Osteocyte (in vitro differentiated cells): ENCODE results near the gene CERCAM. TPM values are rescaled to one million over a fixed set of nuclear protein-coding genes. Genes with fewer than 3 reads are reported as not detected.

ENCODE experiments used
- DNase-seq: peaks from one replicate; pipeline ENCODE4 v3.0.0; 2021; ENCODE audit warnings: mixed read lengths; ENCODE audit not compliant: unreplicated experiment; ENCODE audit errors: extremely low spot score
- H3K27ac Mint-ChIP-seq: one replicate; pipeline ENCODE4 v1.8.0; 2021; ENCODE audit warnings: mild to moderate bottlenecking, mixed read lengths; ENCODE audit not compliant: unreplicated experiment
- H3K27me3 Mint-ChIP-seq: one replicate; pipeline ENCODE4 v1.8.0; 2021; ENCODE audit warnings: mixed read lengths; ENCODE audit not compliant: unreplicated experiment
- H3K36me3 Mint-ChIP-seq: one replicate; pipeline ENCODE4 v1.8.0; 2021; ENCODE audit warnings: mixed read lengths; ENCODE audit not compliant: unreplicated experiment
- H3K4me1 Mint-ChIP-seq: one replicate; pipeline ENCODE4 v1.8.0; 2021; ENCODE audit warnings: mixed read lengths; ENCODE audit not compliant: unreplicated experiment
- H3K4me3 Mint-ChIP-seq: one replicate; pipeline ENCODE4 v1.8.0; 2021; ENCODE audit warnings: mild to moderate bottlenecking, moderate library complexity, mixed read lengths; ENCODE audit not compliant: unreplicated experiment
- H3K9me3 Mint-ChIP-seq: one replicate; pipeline ENCODE4 v1.8.0; 2021; ENCODE audit warnings: mixed read lengths; ENCODE audit not compliant: unreplicated experiment
- CTCF ChIP-seq: fragments of 200-600 bp; sonication (generic); IDR thresholded peaks from 2 replicates; pipeline ENCODE4 v1.5.0; 2021; ENCODE audit warnings: antibody characterized with exemption, mild to moderate bottlenecking, moderate library complexity
- total RNA-seq: library from RNA; stranded (reverse); gene quantifications from 2 replicates; pipeline ENCODE4 v1.2.1, GENCODE V29; 2021

CERCAM gene
- total RNA-seq, 1 donor from 2014 or later = 128 TPM

GRCh38 chr9:128374221-128374675, 46.4 kb upstream of the CERCAM start:
- Mint-ChIP-seq H3K4me1 (peaks cover 26% of the 10 kb centered on the region), H3K9me3 (no peaks in the 10 kb centered on the region), H3K27ac (no peak overlapping the region), H3K36me3 (peaks cover 9% of the 10 kb centered on the region), H3K4me3 (no peak overlapping the region), H3K27me3 (no peaks in the 10 kb centered on the region)
- no peak for DNase-seq
- no peak for TF ChIP-seq CTCF

- peaks cover 18% of the 10 kb centered on the region for H3K4me1 Mint-ChIP-seq
- peaks cover 11% of the 10 kb centered on the region for H3K36me3 Mint-ChIP-seq
- H3K27me3 Mint-ChIP-seq = no peaks in the 10 kb centered on the region
- H3K4me3 Mint-ChIP-seq = no peak overlapping the region
- no peak for DNase-seq
- no peaks in the 10 kb centered on the region for H3K9me3 Mint-ChIP-seq
- TF ChIP-seq CTCF = no peak
- no peak overlapping the region for H3K27ac Mint-ChIP-seq
Measured at GRCh38 chr9:128375865-128376264, 44.8 kb upstream of the CERCAM start.

GRCh38 chr9:128382261-128382660, 38.4 kb upstream of the CERCAM start:
- no peaks in the 10 kb centered on the region for H3K4me1 Mint-ChIP-seq
- no peak for TF ChIP-seq CTCF
- H3K36me3 Mint-ChIP-seq = peaks cover 12% of the 10 kb centered on the region
- no peak for DNase-seq
- no peak overlapping the region for H3K27ac Mint-ChIP-seq
- no peak overlapping the region for H3K4me3 Mint-ChIP-seq
- H3K9me3 Mint-ChIP-seq = no peaks in the 10 kb centered on the region
- H3K27me3 Mint-ChIP-seq = no peaks in the 10 kb centered on the region

DNA sequence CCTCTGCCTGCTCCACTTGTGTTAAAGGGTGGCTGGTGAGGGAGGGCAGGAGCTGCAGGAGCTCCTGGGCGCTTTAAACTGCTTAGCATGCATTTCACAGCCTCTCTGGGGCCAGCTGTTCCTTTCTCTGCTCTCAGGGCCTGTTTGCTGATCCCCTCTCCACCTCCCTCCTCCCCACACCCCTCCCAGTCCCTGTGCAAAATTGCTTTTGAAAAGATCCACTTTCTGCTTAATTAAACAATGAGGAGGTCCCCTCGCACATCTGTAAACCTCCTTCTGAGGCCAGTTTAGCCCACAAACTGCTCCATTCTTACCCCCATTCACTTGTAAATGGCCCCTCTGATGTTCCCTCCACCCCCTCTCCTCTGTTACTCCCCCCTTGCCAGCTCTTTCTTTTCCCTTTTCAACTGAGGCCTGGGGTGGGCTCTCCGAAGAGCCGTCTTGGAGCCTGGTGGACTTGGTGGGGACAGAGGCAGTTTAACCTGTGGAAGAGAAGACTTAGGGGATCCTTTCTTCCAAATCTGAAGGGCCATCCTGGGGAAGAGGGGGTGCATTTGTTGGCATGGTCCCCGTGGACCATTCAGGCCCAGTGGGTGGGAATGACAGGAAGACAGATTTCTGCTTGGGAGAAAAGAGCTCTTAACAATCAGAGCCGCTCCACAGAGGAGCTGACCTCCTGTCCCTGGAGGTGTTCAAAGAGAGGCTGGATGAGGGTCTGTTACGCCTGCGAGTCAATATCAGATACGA, 37.5 kb upstream of the CERCAM start:
- no peak overlapping the region for H3K27ac Mint-ChIP-seq
- no peaks in the 10 kb centered on the region for H3K4me1 Mint-ChIP-seq
- H3K27me3 Mint-ChIP-seq = no peaks in the 10 kb centered on the region
- H3K36me3 Mint-ChIP-seq = peaks cover 16% of the 10 kb centered on the region
- no peak overlapping the region for H3K4me3 Mint-ChIP-seq
- no peak for DNase-seq
- no peak for TF ChIP-seq CTCF
- no peaks in the 10 kb centered on the region for H3K9me3 Mint-ChIP-seq

DNA sequence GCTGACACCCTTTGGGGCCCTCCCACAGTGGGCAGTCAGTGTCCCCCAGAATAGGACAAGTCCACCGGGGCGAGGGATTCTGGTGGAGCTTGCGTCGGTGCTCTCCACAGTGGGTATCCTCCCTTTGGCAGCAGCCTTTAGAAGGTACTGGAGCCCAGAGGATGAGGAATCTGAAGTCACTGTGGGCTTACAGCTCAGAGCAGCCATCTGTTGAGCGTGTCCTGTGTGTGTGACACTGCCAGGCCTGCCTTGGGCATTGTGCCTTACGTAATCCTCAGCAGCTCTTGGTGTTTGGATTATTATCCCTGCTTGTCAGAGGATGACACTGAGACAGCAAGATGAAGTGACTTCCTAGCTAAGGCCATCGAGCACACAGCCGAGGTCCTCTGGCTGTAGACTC, 36.9 kb upstream of the CERCAM start:
- Mint-ChIP-seq H3K4me1 (no peaks in the 10 kb centered on the region), H3K27ac (no peak overlapping the region), H3K9me3 (no peaks in the 10 kb centered on the region), H3K4me3 (no peak overlapping the region), H3K27me3 (no peaks in the 10 kb centered on the region), H3K36me3 (peaks cover 15% of the 10 kb centered on the region)
- no peak for DNase-seq
- TF ChIP-seq CTCF = no peak
